Hematopoietic multipotent progenitor cell treated with erythropoietin and hydrocortisone succinate and interleukin-3 and kit ligand, for 8 days (in vitro differentiated cells): Measurements from ENCODE around the gene SLC22A13.
"Not testable (repeated sequence)": the region's sequence is repeated elsewhere in the genome, so short reads cannot be mapped to it uniquely, and the experiment has no call there.

Experiments
- DNase-seq: peaks from one replicate; pipeline ENCODE4 v3.0.0-alpha.2; 2015

SLC22A13 gene

DNA sequence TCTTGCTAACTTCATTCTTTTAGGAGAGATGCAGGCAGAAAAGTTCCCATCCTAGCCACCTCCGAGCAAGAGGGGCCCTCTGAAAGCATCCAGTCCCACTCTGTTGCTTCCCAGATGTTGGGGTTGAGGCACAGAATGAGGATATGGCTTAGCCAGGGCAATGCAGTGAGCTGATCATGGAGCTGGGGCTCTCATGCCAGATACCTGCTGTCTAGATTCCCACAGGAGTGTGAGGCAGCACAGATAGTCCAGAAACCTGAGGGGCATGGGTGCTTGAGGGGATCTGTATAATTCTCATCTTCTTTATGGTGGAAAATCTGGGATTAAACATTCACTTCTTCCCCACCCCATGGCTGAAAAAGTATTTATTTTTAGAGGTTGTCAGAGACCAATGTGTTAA, 1.2 kb downstream of the SLC22A13 start:
- DNase-seq: no peak

- DNase-seq: no peak
Observed at GRCh38 chr3:38267662-38268061, 2.0 kb downstream of the SLC22A13 start.

DNA sequence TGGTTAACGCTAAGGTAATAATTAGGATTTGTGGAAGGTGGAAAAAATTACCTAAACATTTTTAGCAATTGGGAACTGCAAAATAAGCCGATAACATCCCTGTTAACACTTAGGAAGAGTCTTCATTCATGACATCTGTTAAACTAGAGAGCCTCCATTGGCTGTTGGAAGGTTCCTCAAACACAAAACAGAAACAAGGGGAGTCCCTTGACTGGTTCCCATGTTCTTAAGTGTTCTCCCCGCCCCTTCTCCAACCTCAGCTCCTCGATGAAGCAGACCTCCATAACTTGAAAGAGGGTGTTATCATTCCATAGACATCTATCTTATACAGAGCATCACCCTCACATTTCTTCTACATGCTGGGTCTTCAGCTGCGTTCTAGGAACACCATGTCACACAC, 2.5 kb downstream of the SLC22A13 start:
- DNase-seq: no peak

DNA sequence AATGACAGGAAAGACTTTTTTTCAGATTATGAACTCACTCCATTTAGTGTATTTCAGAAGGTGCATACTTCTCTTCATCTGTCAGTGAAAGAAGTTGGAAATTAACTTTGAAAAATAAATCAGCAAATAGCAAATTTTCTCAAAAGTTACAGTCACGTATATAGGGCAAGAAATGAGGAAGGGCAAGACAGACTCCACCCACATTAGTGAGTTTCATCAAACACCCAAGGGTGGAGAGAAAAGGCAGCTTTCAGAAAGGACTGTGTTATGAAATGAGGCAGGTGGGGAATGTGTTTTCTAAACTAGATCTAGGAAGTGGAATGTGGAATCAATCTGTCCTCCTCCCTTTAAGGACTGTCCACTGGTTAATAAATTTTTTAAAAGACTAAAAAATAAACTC, 2.9 kb downstream of the SLC22A13 start:
- DNase-seq: no peak

GRCh38 chr3:38270606-38271005, 5.0 kb downstream of the SLC22A13 start:
- no peak for DNase-seq

DNA sequence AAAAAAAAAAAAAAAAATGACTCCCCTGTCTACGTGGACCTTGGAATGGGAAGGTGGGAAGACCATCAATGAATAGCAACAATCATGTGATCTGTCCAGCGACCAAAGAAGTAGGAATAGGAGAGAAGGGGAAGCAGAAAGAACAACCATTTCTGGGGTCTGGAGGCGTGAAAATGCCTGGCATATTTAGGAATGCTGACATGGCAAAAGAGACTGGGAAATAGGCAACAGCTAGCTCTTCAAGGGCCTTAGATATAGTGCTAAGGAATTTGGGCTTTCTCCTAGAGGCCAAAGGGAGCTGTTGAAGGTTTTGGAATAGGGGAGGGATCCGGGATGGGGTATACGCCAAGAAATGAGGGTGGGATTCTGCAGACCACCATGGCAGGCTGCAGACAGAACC, 5.9 kb downstream of the SLC22A13 start:
- no peak for DNase-seq

DNA sequence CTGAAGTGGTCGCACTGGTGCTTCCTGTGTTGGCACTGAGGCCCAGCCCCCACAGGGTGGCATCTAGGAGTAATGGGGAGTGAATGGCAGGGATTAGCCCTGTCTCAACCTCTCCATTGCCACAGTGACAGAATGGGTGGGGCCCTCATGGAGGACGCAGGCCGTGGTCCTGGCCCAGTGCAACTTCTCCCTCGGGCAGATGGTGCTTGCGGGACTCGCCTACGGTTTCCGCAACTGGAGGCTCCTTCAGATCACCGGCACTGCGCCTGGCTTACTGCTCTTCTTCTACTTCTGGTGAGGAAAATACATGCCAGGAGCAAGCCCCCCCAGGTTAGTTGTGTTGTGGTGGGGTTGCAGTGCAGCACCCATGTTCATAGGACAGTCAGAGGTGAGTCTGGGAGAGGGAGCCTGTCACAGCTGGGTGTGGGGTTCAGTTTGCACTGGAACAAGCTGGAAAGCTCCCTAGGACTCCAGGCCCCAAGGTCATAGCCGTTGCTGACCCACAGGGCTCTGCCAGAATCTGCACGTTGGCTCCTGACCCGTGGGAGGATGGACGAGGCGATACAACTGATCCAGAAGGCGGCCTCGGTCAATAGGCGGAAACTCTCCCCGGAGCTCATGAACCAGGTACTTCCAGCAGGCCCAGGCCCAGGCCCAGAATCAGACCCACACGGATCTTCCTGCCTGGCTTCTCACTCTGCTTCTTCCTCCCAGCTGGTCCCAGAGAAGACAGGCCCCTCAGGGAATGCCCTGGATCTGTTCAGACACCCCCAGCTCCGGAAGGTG, 9.4 kb downstream of the SLC22A13 start:
- DNase-seq: no peak

DNA sequence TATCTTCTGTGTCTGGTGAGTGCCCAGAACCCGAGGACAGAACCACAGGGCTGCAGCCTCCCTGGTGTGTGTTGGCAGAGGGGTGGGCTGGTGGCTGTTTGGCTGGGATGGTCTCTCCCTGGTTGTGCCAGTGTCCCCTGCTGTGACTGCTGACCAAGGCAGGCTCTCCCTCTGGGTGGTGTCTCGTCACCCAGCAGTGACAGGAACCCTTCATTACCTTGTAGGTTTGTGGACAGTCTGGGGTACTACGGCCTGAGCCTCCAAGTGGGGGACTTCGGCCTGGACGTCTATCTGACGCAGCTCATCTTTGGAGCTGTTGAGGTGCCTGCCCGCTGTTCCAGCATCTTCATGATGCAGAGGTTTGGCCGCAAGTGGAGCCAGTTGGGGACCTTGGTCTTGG, 10.0 kb downstream of the SLC22A13 start:
- DNase-seq: no peak

DNA sequence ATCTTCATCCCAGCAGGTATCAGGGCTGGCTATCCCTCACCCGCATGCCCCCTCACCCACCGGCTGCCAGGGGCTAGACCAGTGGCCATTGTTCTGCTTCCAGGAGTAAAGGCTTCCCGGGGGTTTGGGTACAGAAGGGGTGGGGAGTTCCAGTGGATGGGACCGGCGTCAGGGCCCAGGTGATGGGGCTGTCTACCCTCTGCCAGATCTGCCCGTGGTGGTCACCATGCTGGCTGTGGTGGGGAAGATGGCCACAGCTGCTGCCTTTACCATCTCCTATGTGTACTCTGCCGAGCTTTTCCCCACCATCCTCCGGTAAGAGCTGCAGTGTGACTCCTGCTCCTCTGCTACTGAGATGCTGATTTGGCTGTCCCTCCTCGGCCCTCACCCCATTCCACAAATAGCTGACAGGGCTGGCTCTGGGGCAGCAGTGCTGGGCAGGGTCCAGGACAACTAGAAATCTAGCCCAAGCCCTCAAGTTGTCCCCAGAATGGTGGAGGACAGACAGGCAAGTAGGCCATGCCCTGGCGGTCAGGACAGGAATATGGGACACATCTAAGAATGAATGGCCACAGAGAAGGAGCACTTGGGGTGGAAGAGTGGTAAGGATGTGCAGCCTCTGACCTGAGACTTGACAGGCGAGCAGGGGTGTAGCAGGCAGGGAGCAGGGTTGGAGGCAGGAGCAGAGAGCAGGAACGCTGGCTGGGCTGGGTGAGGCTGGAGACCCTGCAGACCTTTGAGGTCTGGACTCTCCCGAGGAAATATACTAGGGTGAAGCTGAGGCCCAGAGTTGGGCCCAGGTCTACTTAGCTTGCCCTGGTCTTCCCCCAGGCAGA, 10.7 kb downstream of the SLC22A13 start:
- no peak for DNase-seq

DNA sequence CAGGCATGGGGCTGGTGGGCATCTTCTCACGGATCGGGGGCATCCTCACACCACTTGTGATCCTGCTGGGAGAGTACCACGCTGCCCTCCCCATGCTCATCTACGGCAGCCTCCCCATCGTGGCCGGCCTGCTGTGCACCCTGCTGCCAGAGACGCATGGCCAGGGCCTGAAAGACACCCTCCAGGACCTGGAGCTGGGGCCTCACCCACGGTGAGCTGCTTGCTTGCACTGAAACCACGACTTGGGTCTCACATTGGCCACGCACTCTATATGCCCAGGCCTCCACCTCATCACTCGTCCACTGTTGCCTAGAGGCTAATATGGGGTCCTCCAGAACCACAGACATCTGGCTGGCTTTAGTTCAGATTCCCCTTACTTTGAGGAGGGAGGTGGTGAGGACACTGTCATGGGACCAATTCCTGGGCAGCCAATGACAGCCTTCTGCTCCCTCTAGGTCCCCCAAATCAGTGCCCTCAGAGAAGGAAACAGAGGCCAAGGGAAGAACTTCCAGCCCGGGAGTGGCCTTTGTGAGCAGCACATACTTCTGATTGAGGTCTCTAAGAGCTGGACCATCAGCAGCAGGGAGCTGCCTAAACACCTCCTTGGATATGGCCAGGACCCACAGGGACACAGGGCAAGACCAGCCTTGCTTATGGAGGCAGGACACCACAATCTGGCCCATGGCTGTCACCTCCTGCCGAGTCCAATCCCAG, 11.5 kb downstream of the SLC22A13 start:
- no peak for DNase-seq

DNA sequence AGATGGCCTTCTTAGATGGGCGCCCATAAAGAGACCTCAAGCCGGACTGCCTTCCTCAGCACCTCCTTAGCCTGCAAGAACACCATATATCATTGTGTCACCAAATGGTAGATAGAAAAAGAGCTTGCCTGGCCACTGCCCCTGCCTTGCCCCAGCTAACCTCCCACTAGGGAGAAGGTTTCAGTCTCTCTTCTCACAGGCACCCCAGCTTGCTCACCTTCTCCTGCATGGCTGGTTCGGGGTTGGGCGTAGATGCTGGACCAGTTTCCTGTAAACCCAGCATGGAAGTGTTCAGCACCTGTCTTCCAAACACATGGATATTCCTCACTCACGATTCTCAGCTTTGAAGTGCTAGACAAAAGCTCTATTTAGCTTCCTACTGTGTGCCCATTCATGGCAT, 13.2 kb downstream of the SLC22A13 start:
- no peak for DNase-seq

- DNase-seq: no peak
Observed at GRCh38 chr3:38281895-38282686, 16.5 kb downstream of the SLC22A13 start, which contains the start of gene SLC22A14. SLC22A14 (plus strand) TSS chr3:38282294; CDS start chr3:38306027, 23,733 bp downstream.

- no peak for DNase-seq
Observed at GRCh38 chr3:38283810-38284755, 18.5 kb downstream of the SLC22A13 start.

DNA sequence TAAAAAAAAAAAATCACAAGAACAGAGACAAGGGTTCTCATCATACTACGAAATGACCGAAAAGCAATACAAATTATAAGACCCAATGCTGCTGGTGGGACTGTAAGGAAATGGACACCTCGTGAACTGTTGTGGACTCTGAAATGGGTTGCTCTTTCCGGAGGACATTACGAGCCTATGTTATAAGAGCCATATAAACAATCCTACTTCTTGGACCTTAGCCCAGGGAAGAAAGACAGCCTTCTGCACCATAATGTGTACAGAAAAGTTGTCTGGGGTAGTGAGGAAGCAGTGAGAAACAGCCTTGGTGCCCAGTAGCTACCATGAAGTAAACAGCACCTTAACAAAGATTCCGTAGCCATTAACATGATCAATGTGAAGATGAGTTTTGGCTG, 19.1 kb downstream of the SLC22A13 start:
- no peak for DNase-seq

- DNase-seq: not testable (repeated sequence)
Observed at GRCh38 chr3:38289286-38290217, 23.9 kb downstream of the SLC22A13 start.

DNA sequence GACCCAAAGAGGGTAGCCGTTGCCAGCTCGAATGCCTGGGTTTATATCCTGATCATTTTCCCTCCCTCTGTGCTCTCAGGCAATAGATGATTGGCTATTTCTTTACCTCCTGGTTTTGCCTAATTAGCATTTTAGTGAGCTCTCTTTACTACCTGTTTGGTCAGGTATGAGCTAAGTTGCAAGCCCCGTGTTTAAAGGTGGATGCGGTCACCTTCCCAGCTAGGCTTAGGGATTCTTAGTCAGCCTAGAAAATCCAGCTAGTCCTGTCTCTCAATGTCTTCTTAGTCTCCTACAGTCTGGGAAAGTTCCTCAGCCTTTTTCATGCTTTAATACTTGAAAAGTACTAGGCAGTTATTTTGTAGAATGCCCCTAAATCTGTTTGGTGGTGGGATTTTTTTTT, 31.4 kb downstream of the SLC22A13 start:
- not testable (repeated sequence) for DNase-seq

DNA sequence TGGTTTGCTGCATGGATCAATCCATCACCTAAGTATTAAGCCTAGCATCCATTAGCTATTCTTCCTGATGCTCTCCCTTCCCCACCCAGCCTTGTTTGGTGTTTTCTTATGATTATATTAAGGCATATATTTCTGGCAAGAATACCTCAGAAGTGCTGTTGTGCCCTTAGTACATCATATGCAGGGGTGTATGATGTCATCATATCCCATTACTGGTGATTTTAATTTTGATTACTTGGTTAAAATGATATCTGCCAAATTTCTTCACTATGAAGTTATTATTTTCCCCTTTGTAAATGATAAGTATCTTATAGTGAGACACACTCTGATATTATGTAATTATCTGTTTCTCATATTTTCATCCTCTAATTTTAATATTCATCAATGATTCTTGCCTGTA, 31.9 kb downstream of the SLC22A13 start:
- no peak for DNase-seq

DNA sequence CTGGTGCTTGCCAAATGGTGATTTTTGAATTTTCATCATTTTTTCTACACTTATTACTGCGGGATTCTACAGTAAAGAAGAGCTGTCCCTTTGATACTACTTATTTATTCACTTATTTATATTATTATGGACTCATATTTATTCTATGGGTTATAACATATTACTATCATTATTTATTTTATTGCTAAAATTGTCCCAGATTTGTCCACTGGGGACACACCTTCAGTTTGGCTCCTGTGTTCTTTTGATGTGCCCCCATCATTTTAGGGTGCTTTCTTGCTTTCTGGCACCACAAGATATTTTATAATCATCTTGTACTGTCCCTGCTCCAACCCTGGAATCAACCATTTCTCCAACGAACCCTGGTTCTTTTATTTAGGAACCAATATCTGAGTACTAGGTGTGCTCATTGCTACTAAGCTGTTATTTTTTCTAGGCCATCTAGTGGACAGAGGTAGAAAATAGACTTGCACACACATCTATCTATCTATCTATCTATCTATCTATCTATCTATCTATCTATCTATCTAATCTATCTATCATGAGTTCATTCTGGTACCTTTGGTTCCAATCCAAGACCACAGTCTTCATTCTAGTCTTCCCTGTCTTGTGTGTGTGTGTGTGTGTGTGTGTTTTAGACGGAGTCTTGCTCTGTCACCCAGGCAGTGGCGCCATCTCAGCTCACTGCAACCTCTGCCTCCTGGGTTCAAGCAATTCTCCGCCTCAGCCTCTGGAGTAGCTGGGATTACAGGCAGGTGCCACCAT, 32.5 kb downstream of the SLC22A13 start:
- no peak for DNase-seq

GRCh38 chr3:38306941-38307340, 41.3 kb downstream of the SLC22A13 start:
- no peak for DNase-seq
